GM18867 (cell line): Measurements from ENCODE around the gene ASB14.
"Not testable (repeated sequence)": the region's sequence is repeated elsewhere in the genome, so short reads cannot be mapped to it uniquely, and the experiment has no call there.

ENCODE experiments used
- ATAC-seq: cut with Tn5 transposase; IDR thresholded peaks from one replicate; pipeline ENCODE4 v1.9.1; 2021; ENCODE audit warnings: mild to moderate bottlenecking, moderate library complexity; ENCODE audit not compliant: unreplicated experiment

The ASB14 gene

DNA sequence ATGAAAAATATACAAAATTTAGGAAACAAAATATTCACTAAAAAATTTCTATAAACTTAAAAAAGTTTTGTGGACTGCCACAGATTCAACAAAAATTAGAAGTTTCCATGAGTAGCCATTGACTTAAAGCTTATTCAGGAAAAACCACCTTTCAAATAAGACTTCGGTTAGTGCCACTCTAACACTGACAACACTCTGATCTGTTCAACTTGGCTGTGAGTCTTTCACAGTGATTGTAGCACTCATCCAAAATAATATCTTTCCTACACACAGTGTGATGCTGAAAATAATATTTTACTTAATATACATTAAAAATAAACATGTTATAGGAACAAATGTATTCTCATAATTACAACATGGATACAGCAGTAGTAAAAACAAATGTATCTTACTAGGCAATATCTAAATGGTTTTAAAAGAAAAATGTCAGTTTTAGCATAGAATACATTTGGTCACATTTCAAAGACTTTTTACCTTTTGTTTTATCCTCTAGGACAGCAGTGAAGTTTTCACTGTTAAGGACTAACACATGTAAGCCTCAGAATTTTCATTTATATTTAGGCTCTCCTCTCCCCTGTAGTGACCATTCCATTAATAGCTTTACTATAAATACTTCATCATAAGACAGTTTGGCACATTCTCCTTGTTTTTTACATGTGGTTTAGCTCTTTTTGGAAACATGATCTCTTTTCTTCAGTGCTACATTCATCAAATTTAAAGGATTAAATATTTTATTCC is at the start of gene ASB14:
ASB14 (minus strand) TSS at position 527 of the 738 bp plus-strand sequence. CDS start 652 bp downstream, outside the sequence.
- ATAC-seq, result no peak

- ATAC-seq, result not testable (repeated sequence)
These were observed 46.7 kb upstream of the ASB14 start for GRCh38 chr3:57339071-57339642.

DNA sequence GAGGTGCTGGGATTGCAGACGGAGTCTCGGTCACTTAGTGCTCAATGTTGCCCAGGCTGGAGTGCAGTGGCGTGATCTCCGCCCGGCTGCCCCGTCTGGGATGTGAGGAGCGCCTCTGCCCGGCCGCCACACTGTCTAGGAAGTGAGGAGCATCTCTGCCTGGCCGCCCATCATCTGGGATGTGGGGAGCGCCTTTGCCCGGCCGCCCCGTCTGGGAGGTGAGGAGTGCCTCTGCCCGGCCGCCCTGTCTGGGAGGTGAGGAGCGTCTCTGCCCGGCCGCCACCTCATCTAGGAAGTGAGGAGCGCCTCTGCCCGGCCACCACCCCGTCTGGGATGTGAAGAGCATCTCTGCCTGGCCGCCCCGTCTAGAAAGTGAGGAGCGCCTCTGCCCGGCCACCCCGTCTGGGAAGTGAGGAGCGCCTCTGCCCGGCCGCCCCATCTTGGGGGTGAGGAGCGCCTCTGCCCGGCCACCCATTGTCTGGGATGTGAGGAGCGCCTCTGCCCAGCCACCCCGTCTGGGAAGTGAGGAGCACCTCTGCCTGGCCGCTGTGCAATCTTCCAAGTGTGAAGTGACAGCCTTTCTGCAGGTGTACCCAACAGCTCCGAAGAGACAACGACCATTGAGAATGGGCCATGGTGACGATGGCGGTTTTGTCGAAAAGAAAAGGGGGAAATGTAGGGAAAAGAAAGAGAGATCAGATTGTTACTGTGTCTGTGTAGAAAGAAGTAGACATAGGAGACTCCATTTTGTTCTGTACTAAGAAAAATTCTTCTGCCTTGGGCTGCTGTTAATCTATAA is 46.0 kb upstream of the ASB14 start:
- ATAC-seq, result not testable (repeated sequence)

- no peak for ATAC-seq
These were observed 42.9 kb upstream of the ASB14 start for GRCh38 chr3:57335283-57335938.

GRCh38 chr3:57331078-57331610 is 38.7 kb upstream of the ASB14 start:
- no peak for ATAC-seq

DNA sequence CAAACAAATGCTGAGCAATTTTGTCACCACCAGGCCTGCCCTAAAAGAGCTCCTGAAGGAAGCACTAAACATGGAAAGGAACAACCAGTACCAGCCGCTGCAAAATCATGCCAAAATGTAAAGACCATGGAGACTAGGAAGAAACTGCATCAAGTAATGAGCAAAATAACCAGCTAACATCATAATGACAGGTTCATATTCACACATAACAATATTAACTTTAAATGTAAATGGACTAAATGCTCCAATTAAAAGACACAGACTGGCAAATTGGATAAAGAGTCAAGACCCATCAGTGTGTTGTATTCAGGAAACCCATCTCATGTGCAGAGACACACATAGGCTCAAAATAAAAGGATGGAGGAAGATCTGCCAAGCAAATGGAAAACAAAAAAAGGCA is 34.0 kb upstream of the ASB14 start:
- ATAC-seq, result not testable (repeated sequence)

DNA sequence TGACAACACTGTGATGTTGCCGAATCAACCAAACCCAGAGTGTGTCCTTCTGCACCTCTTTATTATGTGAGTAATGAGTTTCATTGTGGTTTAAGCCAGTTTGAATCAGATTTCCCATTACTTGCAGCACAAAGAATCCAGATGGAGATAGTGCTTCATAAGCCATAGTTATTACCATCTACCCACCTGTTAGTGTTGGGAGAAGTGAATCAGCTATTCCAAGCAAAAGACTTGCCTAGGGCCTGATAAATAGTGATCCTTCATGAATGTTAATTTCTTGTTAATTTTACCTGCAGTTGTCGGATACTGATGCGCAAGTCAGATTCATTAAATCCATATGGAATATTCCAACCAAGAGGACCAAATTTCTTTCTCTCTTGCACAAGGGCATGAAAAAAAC is 21.7 kb upstream of the ASB14 start:
- ATAC-seq, result no peak

GRCh38 chr3:57309769-57310360 is 17.4 kb upstream of the ASB14 start:
- no peak for ATAC-seq

GRCh38 chr3:57303520-57303919 is 11.0 kb upstream of the ASB14 start:
- ATAC-seq, result not testable (repeated sequence)

DNA sequence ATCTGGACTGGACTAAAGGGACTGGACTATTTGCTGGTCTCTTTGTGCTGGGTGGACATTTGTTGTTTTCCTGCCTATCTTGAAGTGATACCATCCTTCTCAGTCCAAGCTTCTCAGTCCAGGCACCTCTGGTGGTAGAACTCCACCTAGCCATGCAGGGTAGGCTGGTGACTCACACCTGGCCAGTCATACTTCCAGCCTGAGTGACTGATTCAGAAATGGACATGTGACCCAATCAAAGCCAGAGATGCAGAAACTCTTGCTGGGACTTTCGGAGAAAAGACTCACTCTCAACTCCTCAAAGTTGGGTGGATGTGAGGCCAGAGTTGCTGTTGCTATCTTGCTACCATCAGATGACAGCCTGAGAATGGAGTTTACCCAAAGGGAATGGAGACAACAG is 5.6 kb upstream of the ASB14 start:
- ATAC-seq, result no peak

- no peak for ATAC-seq
These were observed 527 bp upstream of the ASB14 start for GRCh38 chr3:57292897-57293526.

- no peak for ATAC-seq
These were observed 4.1 kb downstream of the ASB14 start for GRCh38 chr3:57288403-57288802.

GRCh38 chr3:57287205-57287604 is 5.3 kb downstream of the ASB14 start:
- ATAC-seq, result no peak

GRCh38 chr3:57283334-57283733 is 9.2 kb downstream of the ASB14 start:
- ATAC-seq, result no peak

DNA sequence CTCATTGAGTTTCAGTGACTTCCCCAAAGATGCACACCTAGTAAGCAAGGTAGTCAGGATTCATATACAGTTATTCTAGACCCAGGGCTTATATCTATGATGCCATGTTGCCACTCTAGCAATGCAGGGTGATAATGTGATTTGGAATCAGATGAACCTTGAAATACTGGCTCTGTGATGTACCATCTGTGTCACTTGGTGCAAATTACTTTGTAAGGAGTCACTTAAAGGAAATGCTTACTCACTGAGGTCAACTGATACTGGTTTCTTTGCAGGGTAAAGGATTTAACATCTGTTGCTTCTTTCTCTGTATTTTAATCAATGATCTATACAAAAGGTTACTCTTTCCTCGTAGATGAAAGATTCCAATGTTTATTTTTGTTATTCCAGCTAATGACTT is 10.8 kb downstream of the ASB14 start:
- ATAC-seq, result no peak

DNA sequence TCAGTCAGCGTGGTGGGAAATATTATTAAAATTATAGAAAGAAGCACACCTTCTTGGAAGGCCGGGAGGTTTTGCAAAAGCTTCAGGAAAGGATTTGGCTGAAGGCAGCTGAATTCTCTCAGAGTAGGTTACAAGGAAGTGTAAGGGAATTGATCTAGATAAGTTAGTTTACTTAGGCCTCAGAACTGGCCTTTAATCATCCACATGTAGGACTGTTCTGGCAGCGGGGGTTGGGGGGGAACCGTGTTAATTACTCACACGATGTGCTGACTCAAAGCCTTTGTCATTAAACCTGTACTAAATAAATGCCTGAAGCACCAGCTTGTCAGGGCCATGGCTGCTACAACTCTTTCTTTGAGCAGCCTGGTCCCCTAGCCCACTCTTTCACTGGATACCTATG is 12.8 kb downstream of the ASB14 start:
- no peak for ATAC-seq

- no peak for ATAC-seq
These were observed 14.2 kb downstream of the ASB14 start for GRCh38 chr3:57278237-57278636.

GRCh38 chr3:57275393-57275792 is 17.1 kb downstream of the ASB14 start:
- ATAC-seq, result no peak

- no peak for ATAC-seq
These were observed 17.6 kb downstream of the ASB14 start for GRCh38 chr3:57274845-57275244.

GRCh38 chr3:57268416-57268815 is 24.1 kb downstream of the ASB14 start:
- ATAC-seq, result no peak
